A549 (cell line): Measurements from ENCODE around the gene C5orf58. TPM values are rescaled to one million over a fixed set of nuclear protein-coding genes. Genes with fewer than 3 reads are reported as not detected.
"Not testable (repeated sequence)": the region's sequence is repeated elsewhere in the genome, so short reads cannot be mapped to it uniquely, and the experiment has no call there.

Experiments
- ATAC-seq, 2 experiments: fragments of 200-7000 bp in 1 of 2; fragments of >200 bp in 1 of 2; cut with Nextera tagmentation in 1 of 2; cut with Tn5 transposase in 1 of 2; 3 replicates each; pipeline versions ENCODE4 v1.8.0 to v1.9.1; 2018 to 2020; ENCODE audit warnings: mild to moderate bottlenecking in 1 of 2, moderate library complexity in 1 of 2
- CTCF ChIA-PET: fragments of 300-600 bp; sonication (Branson Sonifier 250); formaldehyde crosslinking; extraction: SDS; loops from one replicate; lab custom pipeline; 2021; ENCODE audit warnings: antibody characterized with exemption, inconsistent platforms; lab: Yijun Ruan, JAX
- POLR2A ChIA-PET: fragments of 350-600 bp; formaldehyde crosslinking; extraction: SDS; loops from one replicate; lab custom pipeline; 2021; ENCODE audit warnings: antibody characterized with exemption, inconsistent platforms; lab: Yijun Ruan, JAX
- DNase-seq, 2 experiments: peaks; one replicate each; pipeline versions ENCODE4 v3.0.0 to v3.0.0-alpha.2; 2011 to 2016; ENCODE audit warnings: low read depth in 1 of 2, low spot score in 1 of 2
- FAIRE-seq: peaks from 2 replicates; lab custom pipeline; 2011; peaks lifted over from hg19 to GRCh38; lab: Jason Lieb, UNC
- H3K27ac ChIP-seq, 2 experiments: fragments of >200 bp; sonication (Bioruptor Twin); formaldehyde crosslinking; 3 replicates each; pipeline ENCODE4 v1.5.1; 2016 to 2017
- H3K4me1 ChIP-seq: fragments of >200 bp; sonication (Bioruptor Twin); formaldehyde crosslinking; 3 replicates; pipeline ENCODE4 v1.6.1; 2016
- H3K4me2 ChIP-seq: fragments of >200 bp; sonication (Bioruptor Twin); formaldehyde crosslinking; 3 replicates; pipeline ENCODE4 v1.6.1; 2016
- H3K4me3 ChIP-seq: fragments of >200 bp; sonication (Bioruptor Twin); formaldehyde crosslinking; 3 replicates; pipeline ENCODE4 v1.5.1; 2016
- H3K9me3 ChIP-seq: fragments of >200 bp; sonication (Bioruptor Twin); formaldehyde crosslinking; 3 replicates; pipeline ENCODE4 v1.6.1; 2016
- BHLHE40 ChIP-seq: IDR thresholded peaks from 2 replicates; pipeline ENCODE4 v1.6.1; 2012; ENCODE audit warnings: low read depth, low read length, inconsistent platforms
- CBX8 ChIP-seq: fragments of 200-600 bp; sonication (generic); IDR thresholded peaks from 2 replicates; pipeline ENCODE4 v1.6.1; 2016
- CEBPB ChIP-seq, 2 experiments: fragments of >200 bp in 1 of 2; sonication (Bioruptor Twin) in 1 of 2; formaldehyde crosslinking in 1 of 2; IDR thresholded peaks; 2 replicates each; pipeline ENCODE4 v1.6.1; 2012 to 2016
- CHD2 ChIP-seq: fragments of 150-350 bp; IDR thresholded peaks from 2 replicates; pipeline ENCODE4 v1.6.1; 2014; ENCODE audit warnings: low read length; ENCODE audit not compliant: partially characterized antibody
- CHD4 ChIP-seq: fragments of 200-600 bp; sonication (generic); IDR thresholded peaks from 2 replicates; pipeline ENCODE4 v1.6.1; 2016; ENCODE audit warnings: antibody characterized with exemption, mild to moderate bottlenecking, borderline replicate concordance
- EHF ChIP-seq: fragments of 250-450 bp; sonication (Bioruptor Pico); IDR thresholded peaks from 2 replicates; pipeline ENCODE4 v1.5.0; 2020; ENCODE audit warnings: mild to moderate bottlenecking
- EP300 ChIP-seq, 2 experiments: fragments of >200 bp; sonication (Bioruptor Twin); formaldehyde crosslinking; IDR thresholded peaks; 2 replicates in 1 of 2; 3 replicates in 1 of 2; pipeline ENCODE4 v1.6.1; 2016 to 2017
- ESRRA ChIP-seq: fragments of 150-350 bp; IDR thresholded peaks from 2 replicates; pipeline ENCODE4 v1.6.1; 2014; ENCODE audit warnings: mild to moderate bottlenecking, low read length, borderline replicate concordance
- GATA3 ChIP-seq: IDR thresholded peaks from 2 replicates; pipeline ENCODE4 v1.6.1; 2012; ENCODE audit warnings: borderline replicate concordance
- HOXA7 ChIP-seq: fragments of 250-450 bp; sonication (Bioruptor Pico); IDR thresholded peaks from 2 replicates; pipeline ENCODE4 v1.5.0; 2020; ENCODE audit warnings: mild to moderate bottlenecking, moderate library complexity
- JUN ChIP-seq, 2 experiments: fragments of >200 bp; sonication (Bioruptor Twin); formaldehyde crosslinking; IDR thresholded peaks; 2 replicates in 1 of 2; 3 replicates in 1 of 2; pipeline ENCODE4 v1.6.1; 2016 to 2017
- KDM5A ChIP-seq: fragments of 200-600 bp; sonication (generic); IDR thresholded peaks from 2 replicates; pipeline ENCODE4 v1.6.1; 2016; ENCODE audit warnings: antibody characterized with exemption, mild to moderate bottlenecking
- MYC ChIP-seq: IDR thresholded peaks from 2 replicates; pipeline ENCODE4 v1.6.1; 2012; ENCODE audit warnings: mild to moderate bottlenecking, inconsistent platforms, low read length, improper control_type of control experiment, borderline replicate concordance
- PHF8 ChIP-seq: fragments of 200-600 bp; sonication (generic); IDR thresholded peaks from 2 replicates; pipeline ENCODE4 v1.6.1; 2016; ENCODE audit warnings: low read depth, mild to moderate bottlenecking, antibody characterized with exemption, moderate library complexity, borderline replicate concordance
- POLR2A ChIP-seq: IDR thresholded peaks from 2 replicates; pipeline ENCODE4 v1.6.1; 2012; ENCODE audit warnings: mild to moderate bottlenecking, low read length
- RAD21 ChIP-seq, 2 experiments: fragments of >200 bp in 1 of 2; sonication (Bioruptor Twin) in 1 of 2; formaldehyde crosslinking in 1 of 2; IDR thresholded peaks in 1 of 2; conservative IDR thresholded peaks in 1 of 2; 2 replicates in 1 of 2; 3 replicates in 1 of 2; pipeline ENCODE4 v1.6.1; 2012 to 2018; ENCODE audit warnings: inconsistent platforms in 1 of 2
- RFX5 ChIP-seq: fragments of 450-650 bp; IDR thresholded peaks from 2 replicates; pipeline ENCODE4 v1.7.1; 2014; ENCODE audit warnings: antibody characterized with exemption, mild to moderate bottlenecking, moderate library complexity
- SREBF2 ChIP-seq: fragments of 450-650 bp; IDR thresholded peaks from 2 replicates; pipeline ENCODE4 v1.6.1; 2014; ENCODE audit warnings: mild to moderate bottlenecking, moderate library complexity
- ZC3H11A ChIP-seq: fragments of 450-650 bp; IDR thresholded peaks from 2 replicates; pipeline ENCODE4 v1.6.1; 2014; ENCODE audit warnings: antibody characterized with exemption, mild to moderate bottlenecking
- ZNF302 ChIP-seq: fragments of 250-450 bp; sonication (Bioruptor Pico); IDR thresholded peaks from 2 replicates; pipeline ENCODE4 v1.9.0; 2021; ENCODE audit warnings: inconsistent platforms, mild to moderate bottlenecking, moderate library complexity
- WGBS: methylation state at CpG from one replicate; pipeline ENCODE4 v1.1.6; 2017; ENCODE audit errors: missing lambda C conversion rate; 5-methylcytosine and 5-hydroxymethylcytosine counted together
- polyA plus RNA-seq, 4 experiments: library from polyadenylated mRNA; depleted of rRNA in 3 of 4; stranded (reverse); fragments of >200 nt; fragmentation: RNase III in 1 of 4; extraction: RNeasy Plus Mini Kit Qiagen cat#74134 plus additional on column Dnase treatment in 1 of 4; gene quantifications; 2 replicates in 3 of 4; 3 replicates in 1 of 4; pipeline ENCODE4 v1.2.3, GENCODE V29; 2011 to 2017

Gene C5orf58
- polyA plus RNA-seq, 2 of the 4 experiments (the other 2 are of a cell fraction), result not detected

DNA sequence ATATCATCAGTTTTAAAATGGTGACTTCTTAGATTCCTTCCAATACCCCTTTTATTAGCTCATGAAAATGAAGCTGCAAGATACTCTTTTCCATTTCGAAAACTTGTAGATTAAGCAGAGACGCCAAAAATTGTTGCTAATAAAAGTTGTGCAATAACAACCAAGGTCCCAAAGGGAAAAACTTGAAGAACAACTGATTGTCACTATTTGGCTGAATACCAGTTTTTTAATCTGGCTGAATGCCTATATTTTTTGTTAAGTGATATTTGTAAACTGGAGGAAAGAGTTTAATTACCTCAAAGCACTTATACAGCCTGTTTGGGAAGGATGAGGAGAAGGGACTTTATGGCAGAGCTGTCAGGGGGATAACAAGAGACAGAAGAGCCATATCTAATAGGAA is 14.6 kb downstream of the C5orf58 start:
- 27% methylated on average over 2 of the region's 2 CpGs for WGBS
- DNase-seq, result no peak
- FAIRE-seq, result no peak
- CTCF ChIA-PET, result interaction anchor here (0.7 to 2.2 kb wide), 2 partner anchors 22 to 385 kb away, joined by 3 to 12 read pairs; no protein-coding TSS in a partner anchor
- H3K4me2 ChIP-seq, result no peak overlapping the region
- TF ChIP-seq CHD4 (no peak), RAD21 (conservative IDR thresholded peaks at IDR 0.05 in 1 of 2, IDR thresholded peaks at IDR 0.05 in 1 of 2) (no peak), ESRRA (no peak), POLR2A (no peak), HOXA7 (CRISPR knock-in tag) (no peak), MYC (no peak), RFX5 (no peak), EHF (CRISPR knock-in tag) (no peak)
- TF ChIP-seq, all 56 proteins: peak for 0
- ATAC-seq, result no peak
- Histone ChIP-seq H3K4me1 (no peaks in the 10 kb centered on the region), H3K9me3 (no peaks in the 10 kb centered on the region), H3K4me3 (no peak overlapping the region), H3K27ac (no peak overlapping the region)
- POLR2A ChIA-PET, result no interaction called here

DNA sequence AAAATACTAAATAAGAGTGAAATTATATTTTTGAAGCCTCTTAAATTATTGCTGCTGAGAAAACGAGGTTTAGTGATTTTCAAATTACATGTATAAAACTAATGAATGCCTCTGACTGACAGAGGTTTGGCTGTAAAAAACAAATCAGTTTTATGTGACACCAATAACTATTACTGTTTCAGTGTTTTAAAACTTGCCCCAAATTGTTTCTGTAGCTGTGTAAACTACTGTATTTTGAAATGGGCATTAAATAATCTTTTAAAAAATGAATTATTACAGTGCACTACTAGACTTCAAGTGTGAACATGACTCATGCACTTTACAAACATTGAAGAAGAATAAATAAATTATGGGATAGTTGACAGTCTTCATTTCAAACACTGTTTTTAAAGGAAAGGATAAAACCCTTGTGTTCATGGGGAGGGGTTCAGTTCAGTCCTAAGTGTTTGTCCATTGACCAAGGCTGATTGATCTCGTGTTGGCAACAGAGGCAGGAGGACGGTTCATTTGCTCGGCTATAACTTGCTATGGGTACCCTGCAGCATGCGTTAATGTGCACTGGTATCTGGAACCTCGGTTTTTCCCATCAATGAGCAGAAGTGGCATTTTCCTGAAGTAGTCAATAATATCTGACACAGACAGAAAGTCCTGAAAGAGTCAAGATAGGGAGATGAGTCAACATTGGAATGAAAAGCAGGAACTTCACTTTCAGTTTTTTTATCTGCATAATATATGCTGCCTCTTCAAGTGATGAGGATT is 15.6 kb downstream of the C5orf58 start:
- CTCF ChIA-PET, result no interaction called here
- FAIRE-seq (no peak), ATAC-seq (no peak), DNase-seq (no peak)
- H3K4me1 ChIP-seq, result no peaks in the 10 kb centered on the region
- H3K9me3 ChIP-seq, result no peaks in the 10 kb centered on the region
- no peak overlapping the region for H3K27ac ChIP-seq
- H3K4me2 ChIP-seq, result no peak overlapping the region
- POLR2A ChIA-PET, result no interaction called here
- TF ChIP-seq MYC, result no peak
- TF ChIP-seq ESRRA, result no peak
- TF ChIP-seq BHLHE40, result no peak
- no peak for TF ChIP-seq JUN (IDR thresholded peaks at IDR 0.05)
- no peak for TF ChIP-seq CBX8
- TF ChIP-seq POLR2A, result no peak
- TF ChIP-seq CEBPB (IDR thresholded peaks at IDR 0.05), result no peak
- no peak for TF ChIP-seq KDM5A
- no peak for TF ChIP-seq ZC3H11A
- no peak for TF ChIP-seq SREBF2
- no peak for TF ChIP-seq PHF8
- TF ChIP-seq ZNF302 (CRISPR knock-in tag), result no peak
- TF ChIP-seq GATA3, result no peak
- WGBS, result 35% methylated on average over 6 of the region's 6 CpGs
- H3K4me3 ChIP-seq, result no peak overlapping the region

- POLR2A ChIA-PET, ATAC-seq, FAIRE-seq, H3K4me3 ChIP-seq, H3K27ac ChIP-seq, DNase-seq, CTCF ChIA-PET, H3K9me3 ChIP-seq, H3K4me1 ChIP-seq, H3K4me2 ChIP-seq: not testable (repeated sequence)
- 30% methylated on average over 4 of the region's 4 CpGs for WGBS
Observed at GRCh38 chr5:170248931-170249227, 16.1 kb downstream of the C5orf58 start.

DNA sequence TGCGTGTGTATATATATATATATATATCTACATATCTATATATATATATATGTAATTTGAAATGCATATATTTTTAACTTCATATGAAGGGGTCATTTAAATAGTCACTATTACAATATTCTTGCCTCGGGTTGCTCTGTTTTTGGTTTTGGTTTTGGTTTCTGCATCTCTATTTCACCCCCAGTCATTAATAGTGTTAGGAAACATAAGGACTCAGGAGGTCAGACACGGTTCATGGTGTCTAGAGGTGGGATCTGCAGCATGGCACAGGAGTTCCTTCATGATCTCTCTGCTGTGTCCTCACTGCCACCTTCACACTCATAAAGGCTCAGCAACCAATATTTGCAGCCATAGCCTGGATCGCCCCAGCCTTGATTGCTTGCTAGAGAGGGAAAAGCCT is 16.6 kb downstream of the C5orf58 start:
- TF ChIP-seq EP300 (IDR thresholded peaks at IDR 0.05) (no peak), GATA3 (no peak), CHD2 (no peak), SREBF2 (no peak)
- Histone ChIP-seq H3K27ac (no peak overlapping the region), H3K4me2 (no peak overlapping the region), H3K4me3 (no peak overlapping the region), H3K4me1 (no peaks in the 10 kb centered on the region), H3K9me3 (no peaks in the 10 kb centered on the region)
- WGBS, result 35% methylated on average over 4 of the region's 4 CpGs
- CTCF ChIA-PET, result interaction anchor here (0.6 kb wide), 1 partner anchor 332 kb away, joined by 3 read pairs; no protein-coding TSS in a partner anchor
- POLR2A ChIA-PET, result no interaction called here
- FAIRE-seq, result no peak
- no peak for DNase-seq
- no peak; a peak in 1 of 6 replicates for ATAC-seq
